ENCODE measurements around the gene TRHDE.

- TF ChIP-seq CTCF (IDR thresholded peaks at IDR 0.05) (no peak), POLR2A (IDR thresholded peaks at IDR 0.05) (no peak)
Observed at GRCh38 chr12:72622556-72622955, 350.4 kb downstream of the TRHDE start.
